OCI-LY7 (cell line): ENCODE results near the gene GTF2IRD1. TPM values are rescaled to one million over a fixed set of nuclear protein-coding genes. Genes with fewer than 3 reads are reported as not detected.

Experiments used
- BruUV-seq: library from RNA; stranded (reverse); fragments of 400-500 nt; replicated peaks from 2 replicates; lab custom pipeline; 2021; lab: Mats Ljungman, UMichigan
- CTCF ChIA-PET: fragments of 300-600 bp; sonication (Branson Sonifier 250); formaldehyde crosslinking; loops from one replicate; lab custom pipeline; 2022; ENCODE audit warnings: antibody characterized with exemption; ENCODE audit not compliant: unreplicated experiment; lab: Charles Lee
- POLR2A ChIA-PET: fragments of 300-600 bp; sonication (Branson Sonifier 250); formaldehyde crosslinking; loops from one replicate; lab custom pipeline; 2022; ENCODE audit warnings: antibody characterized with exemption; lab: Charles Lee
- DNase-seq: peaks from one replicate; pipeline ENCODE4 v3.0.0-alpha.2; 2015; ENCODE audit warnings: low spot score
- H2AFZ ChIP-seq: fragments of 200-600 bp; sonication (generic), shearing (Covaris generic); 2 replicates; pipeline ENCODE4 v1.6.1; 2014; ENCODE audit warnings: mild to moderate bottlenecking, antibody characterized with exemption, low read length, moderate library complexity
- H3K27ac ChIP-seq: fragments of 200-600 bp; sonication (generic); 2 replicates; pipeline ENCODE4 v1.5.1; 2014; ENCODE audit warnings: mixed run types, low read depth, mild to moderate bottlenecking, moderate library complexity, low read length, inconsistent platforms; ENCODE audit not compliant: poor library complexity, severe bottlenecking
- H3K36me3 ChIP-seq: fragments of 200-600 bp; sonication (generic); 2 replicates; pipeline ENCODE4 v1.6.1; 2014; ENCODE audit warnings: mild to moderate bottlenecking, antibody characterized with exemption, low read length, moderate library complexity, mixed read lengths; ENCODE audit not compliant: insufficient read depth
- H3K4me1 ChIP-seq: fragments of 200-600 bp; sonication (generic); 2 replicates; pipeline ENCODE4 v1.5.1; 2014; ENCODE audit warnings: mild to moderate bottlenecking, low read length; ENCODE audit not compliant: insufficient read depth, poor library complexity, severe bottlenecking
- H3K4me2 ChIP-seq: fragments of 200-600 bp; sonication (generic); 2 replicates; pipeline ENCODE4 v1.6.1; 2014; ENCODE audit warnings: mild to moderate bottlenecking, low read length
- H3K4me3 ChIP-seq: fragments of 200-600 bp; sonication (generic); 2 replicates; pipeline ENCODE4 v1.5.1; 2014; ENCODE audit warnings: mild to moderate bottlenecking, low read depth, low read length; ENCODE audit not compliant: poor library complexity, severe bottlenecking
- H3K79me2 ChIP-seq: fragments of 200-600 bp; sonication (generic); 2 replicates; pipeline ENCODE4 v1.6.1; 2016; ENCODE audit warnings: low read depth, mild to moderate bottlenecking, low read length, moderate library complexity, mixed read lengths; ENCODE audit not compliant: insufficient read depth
- H3K9me2 ChIP-seq: fragments of 200-600 bp; sonication (generic); 2 replicates; pipeline ENCODE4 v1.6.1; 2016; ENCODE audit warnings: mild to moderate bottlenecking, low read length, mixed read lengths; ENCODE audit not compliant: insufficient read depth
- H3K9me3 ChIP-seq: fragments of 200-600 bp; sonication (generic); 2 replicates; pipeline ENCODE4 v1.6.1; 2014; ENCODE audit warnings: mild to moderate bottlenecking, mixed run types, low read length, mixed read lengths
- H4K20me1 ChIP-seq: fragments of 200-600 bp; sonication (generic); 2 replicates; pipeline ENCODE4 v1.6.1; 2014; ENCODE audit warnings: mild to moderate bottlenecking, antibody characterized with exemption, low read length, moderate library complexity, mixed read lengths; ENCODE audit not compliant: insufficient read depth
- CTCF ChIP-seq: fragments of 200-600 bp; sonication (generic); conservative IDR thresholded peaks from 2 replicates; pipeline ENCODE4 v1.5.1; 2014; ENCODE audit warnings: mild to moderate bottlenecking, antibody characterized with exemption, low read length, moderate library complexity, mixed read lengths
- EZH2phosphoT487 ChIP-seq: fragments of 200-600 bp; sonication (generic); IDR thresholded peaks from 2 replicates; pipeline ENCODE4 v1.6.1; 2018; ENCODE audit warnings: low read depth, borderline replicate concordance, mild to moderate bottlenecking, mixed run types, antibody characterized with exemption, low read length, moderate library complexity, mixed read lengths
- intact Hi-C: fragments of 100-400 bp; cut with micrococcal nuclease; formaldehyde crosslinking; loops from one replicate; pipeline ENCODE4 v1.10.0; 2022; ENCODE audit not compliant: unreplicated experiment
- total RNA-seq, 2 experiments: library from RNA; depleted of rRNA in 1 of 2; stranded (reverse); fragments of >200 nt in 1 of 2; shearing (Covaris generic) in 1 of 2; gene quantifications; 2 replicates each; pipeline ENCODE4 v1.2.3, GENCODE V29; 2014 to 2022

Gene GTF2IRD1
- total RNA-seq, 2 experiments from 2014 or later, result 4.4 to 34.3 TPM

GRCh38 chr7:74515276-74515675, 61.6 kb downstream of the GTF2IRD1 start:
- BruUV-seq, result no TSS peak
- DNase-seq, result no peak
- H3K9me3 ChIP-seq, result no peaks in the 10 kb centered on the region
- no peak overlapping the region for H2AFZ ChIP-seq
- H3K4me1 ChIP-seq, result peaks cover 5% of the 10 kb centered on the region
- POLR2A ChIA-PET, result interaction anchor here (0.6 to 0.9 kb wide), 4 partner anchors 51 to 774 kb away, joined by 3 to 5 read pairs (median 4); no protein-coding TSS in a partner anchor
- CTCF ChIA-PET, result no interaction called here
- H3K4me2 ChIP-seq, result no peak overlapping the region
- H3K4me3 ChIP-seq, result no peak overlapping the region
- TF ChIP-seq EZH2phosphoT487 (no peak), CTCF (no peak)
- no peaks in the 10 kb centered on the region for H4K20me1 ChIP-seq
- H3K27ac ChIP-seq, result no peak overlapping the region
- peaks cover 7% of the 10 kb centered on the region; the same call in 1 of the 2 replicates for H3K36me3 ChIP-seq
- intact Hi-C loops, result no loop called here
- no peaks in the 10 kb centered on the region for H3K9me2 ChIP-seq
- no peaks in the 10 kb centered on the region for H3K79me2 ChIP-seq

GRCh38 chr7:74516214-74516613, 62.5 kb downstream of the GTF2IRD1 start:
- Histone ChIP-seq H3K36me3 (peaks cover 7% of the 10 kb centered on the region; the same call in 1 of the 2 replicates), H2AFZ (no peak overlapping the region), H3K27ac (no peak overlapping the region), H3K4me2 (no peak overlapping the region), H3K4me3 (no peak overlapping the region), H4K20me1 (no peaks in the 10 kb centered on the region), H3K9me3 (no peaks in the 10 kb centered on the region), H3K4me1 (peaks cover 5% of the 10 kb centered on the region), H3K9me2 (no peaks in the 10 kb centered on the region), H3K79me2 (no peaks in the 10 kb centered on the region)
- no peak for DNase-seq
- POLR2A ChIA-PET, result interaction anchor here (0.5 to 0.6 kb wide), 2 partner anchors 17 to 92 kb away, joined by 5 to 7 read pairs; no protein-coding TSS in a partner anchor
- CTCF ChIA-PET, result no interaction called here
- no TSS peak for BruUV-seq
- no peak for TF ChIP-seq EZH2phosphoT487
- TF ChIP-seq CTCF, result no peak
- intact Hi-C loops, result no loop called here

- POLR2A ChIA-PET, result no interaction called here
- no peak overlapping the region for H3K4me3 ChIP-seq
- no peak overlapping the region for H3K4me2 ChIP-seq
- CTCF ChIA-PET, result no interaction called here
- H3K27ac ChIP-seq, result no peak overlapping the region
- H3K79me2 ChIP-seq, result no peaks in the 10 kb centered on the region
- BruUV-seq, result no TSS peak
- DNase-seq, result no peak
- H3K9me3 ChIP-seq, result no peaks in the 10 kb centered on the region
- peaks cover 5% of the 10 kb centered on the region for H3K4me1 ChIP-seq
- H3K9me2 ChIP-seq, result no peaks in the 10 kb centered on the region
- peaks cover 7% of the 10 kb centered on the region; the same call in 1 of the 2 replicates for H3K36me3 ChIP-seq
- no peak overlapping the region for H2AFZ ChIP-seq
- no peaks in the 10 kb centered on the region for H4K20me1 ChIP-seq
- intact Hi-C loops, result no loop called here
- TF ChIP-seq CTCF, result no peak
- TF ChIP-seq EZH2phosphoT487, result no peak
Measured at GRCh38 chr7:74518041-74518440, 64.3 kb downstream of the GTF2IRD1 start.
